Kidney (tissue), 14 donors: ENCODE results near the gene GLYATL1. TPM values are rescaled to one million over a fixed set of nuclear protein-coding genes. Genes with fewer than 3 reads are reported as not detected.
A peak's percentile ranks its signal among the peaks of the same experiment; 100 is the strongest.

ENCODE experiments used
- DNase-seq, 5 donors: peaks; one replicate each; pipeline ENCODE4 v3.0.0-alpha.2; 2013 to 2020
- FAIRE-seq: peaks from 2 replicates; lab custom pipeline; 2012; peaks lifted over from hg19 to GRCh38; lab: Jason Lieb, UNC
- H3K27ac ChIP-seq, 2 donors: one replicate each; pipeline ENCODE4 v1.7.0; 2013; ENCODE audit warnings: low read depth in 2 of 2, low read length in 2 of 2, inconsistent platforms in 1 of 2
- H3K27me3 ChIP-seq: one replicate; pipeline ENCODE4 v1.7.1; 2013; ENCODE audit warnings: low read length, inconsistent platforms; ENCODE audit not compliant: control insufficient read depth, insufficient read depth
- H3K36me3 ChIP-seq, 3 donors: one replicate each; pipeline versions ENCODE4 v1.7.0 to v1.7.1; 2013; ENCODE audit warnings: low read length in 3 of 3, control low read depth in 1 of 3, inconsistent platforms in 1 of 3; ENCODE audit not compliant: insufficient read depth in 3 of 3, control insufficient read depth in 2 of 3
- H3K4me1 ChIP-seq, 3 donors: one replicate each; pipeline versions ENCODE4 v1.7.0 to v1.7.1; 2013; ENCODE audit warnings: low read length in 3 of 3, inconsistent platforms in 1 of 3, low read depth in 1 of 3; ENCODE audit not compliant: control insufficient read depth in 2 of 3, insufficient read depth in 2 of 3
- H3K4me3 ChIP-seq, 3 donors: one replicate each; pipeline versions ENCODE4 v1.7.0 to v1.8.1; 2013; ENCODE audit warnings: low read length in 3 of 3, control low read depth in 1 of 3, inconsistent platforms in 1 of 3
- H3K9ac ChIP-seq, 3 donors: one replicate each; pipeline versions ENCODE4 v1.7.0 to v1.7.1; 2013; ENCODE audit warnings: low read length in 3 of 3, control low read depth in 1 of 3, inconsistent platforms in 1 of 3
- H3K9me3 ChIP-seq, 3 donors: one replicate each; pipeline versions ENCODE4 v1.7.0 to v1.7.1; 2013; ENCODE audit warnings: low read length in 3 of 3, control low read depth in 1 of 3, inconsistent platforms in 1 of 3; ENCODE audit not compliant: control insufficient read depth in 2 of 3, insufficient read depth in 1 of 3
- CTCF ChIP-seq: IDR thresholded peaks from 3 replicates; pipeline ENCODE4 v1.5.1; 2012; ENCODE audit warnings: mild to moderate bottlenecking, moderate library complexity, borderline replicate concordance; ENCODE audit not compliant: insufficient read depth; ENCODE audit errors: extremely low read depth
- intact Hi-C: fragments of 100-400 bp; cut with DNase I; formaldehyde crosslinking; loops from one replicate; pipeline ENCODE4 v1.11.1; 2022
- polyA plus RNA-seq: library from polyadenylated mRNA; stranded (reverse); fragments of 350-450 nt; fragmentation: Illumina TruSeq; extraction: RNeasy Lipid Tissue Mini Kit (QIAGEN cat#74804); gene quantifications from one replicate; pipeline ENCODE4 v1.2.3, GENCODE V29; 2014; ENCODE audit warnings: low read depth, low replicate concordance; ENCODE audit not compliant: insufficient read depth
- total RNA-seq: library from RNA; stranded (reverse); fragmentation: NEBNext Ultra II Directional; extraction: Animal tissue kit (Norgen Biotek cat#: 25700); gene quantifications from one replicate; pipeline ENCODE4 v1.2.1, GENCODE V29; 2021
- donor health status: control.
- donor health status: control.
- donor health status: control.
- donor health status: control.
- donor health status: control.
- donor health status: DM: yes; HTN: yes; CAD: no.
- donor health status: Normal renal cell carcinoma (clear cell type).

GLYATL1 gene
- total and polyA plus RNA-seq, 2 donors from 2014 or later = 15.7 to 199 TPM

GRCh38 chr11:58924230-58924629 is 15.1 kb upstream of the GLYATL1 start:
- no peaks in the 10 kb centered on the region for H3K36me3 ChIP-seq
- FAIRE-seq (no peak), DNase-seq (no peak)
- no peaks in the 10 kb centered on the region for H3K9me3 ChIP-seq
- H3K27me3 ChIP-seq = no peaks in the 10 kb centered on the region
- H3K4me1 ChIP-seq = peaks cover 0 to 11% (median 8%) of the 10 kb centered on the region in 3 donors
- intact Hi-C loops = no loop called here
- H3K9ac ChIP-seq = peak overlapping the region in 1 of 3 donors; percentile 41
- peak overlapping the region in 1 of 3 donors; percentile 16 for H3K4me3 ChIP-seq
- H3K27ac ChIP-seq = peak overlapping the region; percentile 52 to 68
- no peak for TF ChIP-seq CTCF

GRCh38 chr11:58926251-58926650 is 13.0 kb upstream of the GLYATL1 start:
- DNase-seq = no peak
- Histone ChIP-seq H3K4me1 (peaks cover 0 to 11% (median 10%) of the 10 kb centered on the region in 3 donors), H3K36me3 (no peaks in the 10 kb centered on the region), H3K27me3 (no peaks in the 10 kb centered on the region), H3K9ac (no peak overlapping the region), H3K4me3 (no peak overlapping the region), H3K27ac (peak overlapping the region; percentile 25 to 67), H3K9me3 (no peaks in the 10 kb centered on the region)
- FAIRE-seq = no peak
- intact Hi-C loops = no loop called here
- no peak for TF ChIP-seq CTCF

- FAIRE-seq = peak; percentile 62
- H3K36me3 ChIP-seq = no peaks in the 10 kb centered on the region
- H3K4me3 ChIP-seq = peak overlapping the region in 1 of 3 donors; percentile 78
- peak overlapping the region; percentile 84 to 87 for H3K27ac ChIP-seq
- no peaks in the 10 kb centered on the region for H3K27me3 ChIP-seq
- no peaks in the 10 kb centered on the region for H3K9me3 ChIP-seq
- peaks cover 0 to 11% (median 10%) of the 10 kb centered on the region in 3 donors for H3K4me1 ChIP-seq
- intact Hi-C loops = no loop called here
- no peak for TF ChIP-seq CTCF
- peak overlapping the region in 1 of 3 donors; percentile 78 for H3K9ac ChIP-seq
- peak in 1 of 5 donors; percentile 23 for DNase-seq
These were observed 12.6 kb upstream of the GLYATL1 start for GRCh38 chr11:58926695-58927094.
